ENCODE data around the gene ZNF84. TPM values are rescaled to one million over a fixed set of nuclear protein-coding genes. Genes with fewer than 3 reads are reported as not detected.

The ZNF84 gene
- total and polyA plus RNA-seq, 7 donors, result 2.8 to 23.7 (median 10.4) TPM

DNA sequence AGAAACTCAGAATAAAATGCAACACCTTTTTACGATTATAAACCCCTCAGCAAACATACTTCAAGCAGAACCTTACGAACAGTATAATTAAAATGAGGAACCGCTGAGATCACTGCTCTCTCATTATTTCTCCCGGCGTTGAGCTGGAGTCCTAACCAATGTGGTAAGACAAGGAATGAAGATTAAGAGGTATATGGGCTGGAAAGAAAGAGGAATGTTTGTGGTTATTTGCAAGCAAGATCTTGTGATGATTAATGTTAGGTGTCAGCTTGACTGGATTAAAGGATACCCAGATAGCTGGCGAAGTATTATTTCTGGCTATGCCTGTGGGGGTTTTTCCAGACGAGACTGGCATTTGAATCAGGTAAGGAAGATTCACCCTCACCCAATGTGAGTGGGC is 10.3 kb upstream of the ZNF84 start:
- DNase-seq (no peak), ATAC-seq (no peak)
- H3K27ac ChIP-seq, result no peak overlapping the region
- no peaks in the 10 kb centered on the region for H3K27me3 ChIP-seq (ENCODE audit: insufficient read depth in 3 of 3, low read length in 2 of 3)
- intact Hi-C loops (cut with DNase I), result no loop called here
- no peaks in the 10 kb centered on the region for H3K4me1 ChIP-seq
- H3K4me3 ChIP-seq, result no peak overlapping the region
- TF ChIP-seq CTCF (IDR thresholded peaks at IDR 0.05), result no peak
- peaks cover 0 to 2% of the 10 kb centered on the region in 2 donors for H3K36me3 ChIP-seq (ENCODE audit: insufficient read depth in 1 of 2, low read depth in 1 of 2)
- 93 to 96% (median 93%) methylated on average over 7 of the region's 7 CpGs for WGBS, 3 donors
- peaks cover 52% of the 10 kb centered on the region for H3K9me3 ChIP-seq

- Histone ChIP-seq H3K9me3 (peaks cover 71% of the 10 kb centered on the region), H3K4me3 (peak overlapping the region; percentile 78), H3K27me3 (ENCODE audit: insufficient read depth in 3 of 3, low read length in 2 of 3) (no peaks in the 10 kb centered on the region), H3K4me1 (peaks cover 6% of the 10 kb centered on the region), H3K36me3 (ENCODE audit: insufficient read depth in 1 of 2, low read depth in 1 of 2) (peaks cover 4 to 22% of the 10 kb centered on the region in 2 donors), H3K27ac (peak overlapping the region; percentile 90)
- DNase-seq (no peak), ATAC-seq (no peak)
- TF ChIP-seq CTCF (IDR thresholded peaks at IDR 0.05), result no peak
- 49 to 57% (median 56%) methylated on average over 4 of the region's 4 CpGs for WGBS, 3 donors
- intact Hi-C loops (cut with DNase I), result loop anchor here (5.0 kb wide), 3 partner anchors 39 to 81 kb away; partner anchors contain the start of genes ZNF26 (in 2 of the 2) and ZNF605 (in 1 of the 2)
These were observed 905 bp downstream of the ZNF84 start for GRCh38 chr12:133038118-133038709.

DNA sequence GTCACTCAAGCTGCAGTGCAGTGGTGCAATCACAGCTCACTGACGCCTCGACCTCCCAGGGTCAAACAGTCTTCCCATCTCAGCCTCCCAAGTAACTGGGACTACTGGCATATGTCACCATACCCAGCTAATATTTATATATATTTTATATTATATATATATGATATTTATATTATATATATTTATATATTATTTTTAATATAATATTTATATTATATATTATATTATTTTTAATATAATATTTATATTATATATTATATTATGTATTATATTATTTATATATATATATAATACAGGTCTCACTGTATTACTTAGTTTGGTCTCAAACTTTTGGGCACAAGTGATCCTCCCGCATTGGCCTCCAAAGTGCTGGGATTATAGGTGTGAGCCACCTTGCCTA is 9.4 kb downstream of the ZNF84 start:
- Histone ChIP-seq H3K9me3 (peaks cover 96% of the 10 kb centered on the region), H3K4me3 (no peak overlapping the region), H3K4me1 (no peaks in the 10 kb centered on the region), H3K27ac (no peak overlapping the region), H3K36me3 (ENCODE audit: insufficient read depth in 1 of 2, low read depth in 1 of 2) (peaks cover 41 to 89% of the 10 kb centered on the region in 2 donors), H3K27me3 (ENCODE audit: insufficient read depth in 3 of 3, low read length in 2 of 3) (no peaks in the 10 kb centered on the region)
- WGBS, 3 donors, result 97 to 100% (median 99%) methylated on average over 3 of the region's 3 CpGs
- TF ChIP-seq CTCF (IDR thresholded peaks at IDR 0.05), result no peak
- no peak for ATAC-seq
- DNase-seq, result no peak
- intact Hi-C loops (cut with DNase I), result no loop called here

- Histone ChIP-seq H3K27ac (no peak overlapping the region), H3K4me1 (no peaks in the 10 kb centered on the region), H3K27me3 (ENCODE audit: insufficient read depth in 3 of 3, low read length in 2 of 3) (no peaks in the 10 kb centered on the region), H3K9me3 (peaks cover 100% of the 10 kb centered on the region), H3K4me3 (no peak overlapping the region), H3K36me3 (ENCODE audit: insufficient read depth in 1 of 2, low read depth in 1 of 2) (peaks cover 19 to 48% of the 10 kb centered on the region in 2 donors)
- no peak for TF ChIP-seq CTCF (IDR thresholded peaks at IDR 0.05)
- no peak for ATAC-seq
- WGBS, 3 donors, result 97 to 99% (median 98%) methylated on average over 5 of the region's 5 CpGs
- intact Hi-C loops (cut with DNase I), result no loop called here
- no peak for DNase-seq
These were observed 20.1 kb downstream of the ZNF84 start for GRCh38 chr12:133057446-133057845.
